Jurkat, Clone E6-1 (cell line): Measurements from ENCODE around the gene SS18L1. TPM values are rescaled to one million over a fixed set of nuclear protein-coding genes. Genes with fewer than 3 reads are reported as not detected.
"Not testable (repeated sequence)": the region's sequence is repeated elsewhere in the genome, so short reads cannot be mapped to it uniquely, and the experiment has no call there.

Source experiments
- DNase-seq: peaks from one replicate; pipeline ENCODE4 v3.0.0-alpha.2; 2011; ENCODE audit warnings: low read depth, low spot score
- H3K4me3 ChIP-seq: 2 replicates; pipeline ENCODE4 v1.5.1; 2011; ENCODE audit warnings: mild to moderate bottlenecking, low read length, control low read depth, moderate library complexity
- polyA plus RNA-seq: library from polyadenylated mRNA; unstranded; fragments of >200 nt; gene quantifications from one replicate; pipeline ENCODE4 v1.2.1, GENCODE V29; 2012; ENCODE audit warnings: missing spikeins; ENCODE audit not compliant: insufficient read length, insufficient read depth

Gene SS18L1, protein sequence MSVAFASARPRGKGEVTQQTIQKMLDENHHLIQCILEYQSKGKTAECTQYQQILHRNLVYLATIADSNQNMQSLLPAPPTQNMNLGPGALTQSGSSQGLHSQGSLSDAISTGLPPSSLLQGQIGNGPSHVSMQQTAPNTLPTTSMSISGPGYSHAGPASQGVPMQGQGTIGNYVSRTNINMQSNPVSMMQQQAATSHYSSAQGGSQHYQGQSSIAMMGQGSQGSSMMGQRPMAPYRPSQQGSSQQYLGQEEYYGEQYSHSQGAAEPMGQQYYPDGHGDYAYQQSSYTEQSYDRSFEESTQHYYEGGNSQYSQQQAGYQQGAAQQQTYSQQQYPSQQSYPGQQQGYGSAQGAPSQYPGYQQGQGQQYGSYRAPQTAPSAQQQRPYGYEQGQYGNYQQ
- 17.1 TPM for polyA plus RNA-seq

DNA sequence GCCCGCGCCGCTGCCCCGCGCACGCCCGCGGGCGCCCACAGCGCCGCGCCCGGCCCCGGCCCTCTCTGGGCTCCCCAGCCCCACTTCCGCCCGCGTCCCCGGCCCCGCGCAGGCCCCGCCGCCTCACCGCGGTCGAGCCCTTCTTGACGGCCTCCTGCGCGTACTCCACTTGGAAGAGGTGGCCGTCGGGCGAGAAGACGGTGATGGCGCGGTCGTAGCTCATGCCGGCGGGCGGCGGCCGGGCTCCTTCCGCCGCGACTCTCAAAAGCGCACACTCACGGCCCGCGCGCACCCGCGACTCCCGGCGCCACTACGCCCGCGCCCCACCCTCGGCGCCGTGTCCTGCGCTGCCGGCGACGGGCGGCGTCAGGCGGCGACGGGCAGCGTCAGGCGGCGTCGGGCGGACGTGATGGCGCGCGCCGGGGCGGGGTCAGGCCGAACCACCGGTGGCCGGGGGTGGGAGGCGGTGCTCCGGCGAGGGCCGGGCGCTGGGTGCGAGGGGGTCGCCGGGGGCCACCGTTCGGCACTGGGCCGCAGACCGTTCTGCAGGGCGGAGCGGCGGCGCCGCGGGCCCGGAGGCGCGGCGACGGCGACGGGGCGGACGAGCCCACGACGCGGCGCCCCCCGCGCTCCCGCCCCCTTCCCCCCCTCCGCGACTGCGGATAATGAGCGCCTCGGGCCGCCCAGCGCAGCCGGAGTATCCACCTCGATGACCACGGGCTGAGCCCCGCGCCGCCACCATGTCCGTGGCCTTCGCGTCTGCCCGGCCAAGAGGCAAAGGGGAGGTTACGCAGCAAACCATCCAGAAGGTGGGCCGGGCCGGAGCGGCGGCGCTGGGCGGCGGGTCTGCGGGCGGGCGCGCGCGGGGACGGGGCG, at the start of gene SS18L1, which contains the start of gene PSMA7:
Gene SS18L1 (plus strand): TSS at position 689 of the 876 bp plus-strand sequence. CDS start 52 bp downstream, at position 741.
Gene PSMA7 (minus strand): TSS at position 314 of the 876 bp plus-strand sequence. CDS start 91 bp downstream, at position 223.
- peak within 1 kb of the TSS; percentile 78 for H3K4me3 ChIP-seq
- peak; percentile 64 for DNase-seq

GRCh38 chr20:62096421-62097380, 46.9 kb upstream of the SS18L1 start:
- no peak overlapping the region for H3K4me3 ChIP-seq
- no peak for DNase-seq

DNA sequence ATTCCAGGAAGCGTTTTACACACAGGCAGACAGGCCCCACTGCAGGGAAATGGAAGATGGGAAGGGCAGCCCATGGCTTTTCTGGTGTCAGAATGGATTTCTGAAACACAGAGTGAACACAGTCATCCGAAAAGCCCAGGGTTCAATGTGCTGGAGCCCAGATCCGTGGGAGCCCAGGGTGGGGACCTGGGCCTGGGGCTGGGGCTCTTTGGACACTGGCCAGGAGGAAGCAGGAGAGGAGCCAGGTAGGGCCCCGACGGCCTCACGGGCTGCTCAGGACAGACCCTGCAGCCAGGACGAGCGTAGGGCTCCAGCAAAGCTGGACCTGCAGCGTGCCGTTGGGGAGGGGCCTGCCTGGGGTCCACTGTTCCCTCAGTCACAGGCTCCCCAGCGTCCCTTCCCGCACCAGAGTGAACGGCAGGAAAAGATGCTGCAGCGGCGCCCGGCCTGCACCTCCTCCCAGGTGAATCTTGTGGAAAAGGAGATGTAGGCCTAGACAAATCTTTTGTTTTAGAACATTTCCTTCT, 45.6 kb upstream of the SS18L1 start:
- no peak for DNase-seq

GRCh38 chr20:62101078-62101477, 42.5 kb upstream of the SS18L1 start:
- DNase-seq = no peak
- no peak overlapping the region for H3K4me3 ChIP-seq

More for the DNA sequence above, 45.6 kb upstream of the SS18L1 start:
- no peak overlapping the region for H3K4me3 ChIP-seq

- DNase-seq = no peak
- H3K4me3 ChIP-seq = no peak overlapping the region
Observed at GRCh38 chr20:62103508-62104233, 39.9 kb upstream of the SS18L1 start.

DNA sequence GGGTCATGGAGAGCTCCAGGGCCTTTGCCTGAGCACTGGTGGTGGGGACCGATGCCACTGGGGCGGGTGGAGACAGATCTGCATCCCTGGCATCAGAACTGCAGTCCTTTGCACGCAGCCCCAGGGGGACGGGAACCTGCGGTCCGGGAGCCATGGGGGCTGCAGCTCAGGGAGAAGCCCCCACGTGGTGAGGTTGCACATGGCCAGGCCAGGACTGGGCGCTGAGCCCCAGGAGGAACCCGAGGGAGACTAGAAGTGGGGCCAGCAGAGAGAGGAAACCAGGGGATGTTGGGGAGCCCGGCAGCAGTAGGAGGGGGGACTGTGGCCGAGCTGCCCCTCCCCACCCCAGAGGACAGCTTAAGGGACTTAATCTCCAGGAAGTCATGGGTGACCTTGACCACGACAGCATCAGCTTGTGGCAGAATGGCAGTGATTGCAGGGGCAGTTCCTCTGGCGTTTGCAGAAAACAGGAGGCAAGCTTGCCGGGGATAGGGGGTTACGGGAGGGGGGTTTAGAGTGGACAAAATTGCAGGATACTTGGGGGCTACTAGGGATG, 39.3 kb upstream of the SS18L1 start:
- no peak for DNase-seq

GRCh38 chr20:62104791-62105345, 38.7 kb upstream of the SS18L1 start:
- DNase-seq = no peak
- no peak overlapping the region for H3K4me3 ChIP-seq

More for the DNA sequence above, 39.3 kb upstream of the SS18L1 start:
- no peak overlapping the region for H3K4me3 ChIP-seq

DNA sequence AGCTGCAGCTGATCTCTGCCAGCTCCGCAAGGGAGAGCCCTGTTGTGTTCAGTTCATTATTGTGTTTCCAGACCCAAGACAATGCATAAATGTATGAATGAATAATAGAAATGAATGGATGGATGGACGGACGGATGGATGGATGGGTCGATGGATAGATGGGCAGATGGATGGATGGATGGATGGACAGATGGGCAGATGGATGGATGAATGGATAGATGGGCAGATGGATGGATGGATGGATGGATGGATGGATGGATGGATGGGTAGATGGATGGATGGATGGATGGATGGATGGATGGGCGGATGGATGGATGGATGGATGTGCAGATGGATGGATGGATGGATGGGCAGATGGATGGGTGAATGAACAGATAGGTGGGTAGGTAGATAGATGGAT, 38.0 kb upstream of the SS18L1 start:
- DNase-seq = no peak
- H3K4me3 ChIP-seq = no peak overlapping the region

GRCh38 chr20:62111148-62111547, 32.4 kb upstream of the SS18L1 start:
- H3K4me3 ChIP-seq = no peak overlapping the region
- DNase-seq = no peak

- H3K4me3 ChIP-seq = no peak overlapping the region
- DNase-seq = no peak
Observed at GRCh38 chr20:62112368-62112767, 31.2 kb upstream of the SS18L1 start.

- H3K4me3 ChIP-seq = no peak overlapping the region
- no peak for DNase-seq
Observed at GRCh38 chr20:62114894-62115293, 28.7 kb upstream of the SS18L1 start.

DNA sequence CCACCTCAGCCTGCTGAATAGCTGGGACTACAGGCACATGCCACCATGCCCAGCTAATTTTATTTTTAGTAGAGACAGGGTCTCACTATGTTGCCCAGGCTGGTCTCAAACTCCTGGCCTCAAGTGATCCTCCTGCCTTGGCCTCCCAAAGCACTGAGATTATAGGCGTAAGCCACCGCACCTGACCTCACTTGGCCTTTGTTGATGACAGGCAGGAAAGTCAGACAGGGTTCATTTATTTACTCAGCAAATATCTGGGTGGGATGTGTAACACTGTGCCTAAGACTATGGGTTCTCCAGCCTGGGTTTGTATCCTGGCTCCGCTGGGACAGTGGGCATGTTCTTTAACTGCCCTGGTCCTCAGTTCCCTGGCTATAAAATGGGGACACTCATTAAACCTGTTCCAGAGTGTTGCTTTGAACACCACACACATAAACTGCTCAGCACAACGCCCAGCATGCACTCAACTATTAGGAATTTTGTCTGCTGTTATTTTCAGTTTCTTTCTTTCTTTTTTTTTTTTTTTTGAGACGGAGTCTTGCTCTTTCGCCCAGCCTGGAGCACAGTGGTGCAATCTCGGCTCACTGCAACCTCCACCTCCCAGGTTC, 27.7 kb upstream of the SS18L1 start:
- not testable (repeated sequence) for DNase-seq, H3K4me3 ChIP-seq

GRCh38 chr20:62116558-62117361, 26.8 kb upstream of the SS18L1 start:
- DNase-seq = no peak
- H3K4me3 ChIP-seq = no peak overlapping the region

DNA sequence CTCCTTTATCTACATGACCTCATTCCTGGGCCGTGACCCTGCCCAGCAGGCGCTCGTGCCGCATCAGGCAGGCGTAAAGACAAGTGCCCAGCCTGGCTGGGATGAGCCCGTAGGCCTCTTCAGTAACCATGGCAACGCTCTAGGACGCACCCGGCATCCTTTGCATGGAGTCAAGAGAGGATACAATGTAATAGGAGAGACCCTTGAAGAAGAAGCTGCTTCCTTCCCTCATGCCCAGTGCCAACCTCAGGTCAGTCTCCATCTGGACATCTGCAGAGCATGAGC, 26.3 kb upstream of the SS18L1 start:
- H3K4me3 ChIP-seq = peak overlapping the region; percentile 21
- DNase-seq = no peak

DNA sequence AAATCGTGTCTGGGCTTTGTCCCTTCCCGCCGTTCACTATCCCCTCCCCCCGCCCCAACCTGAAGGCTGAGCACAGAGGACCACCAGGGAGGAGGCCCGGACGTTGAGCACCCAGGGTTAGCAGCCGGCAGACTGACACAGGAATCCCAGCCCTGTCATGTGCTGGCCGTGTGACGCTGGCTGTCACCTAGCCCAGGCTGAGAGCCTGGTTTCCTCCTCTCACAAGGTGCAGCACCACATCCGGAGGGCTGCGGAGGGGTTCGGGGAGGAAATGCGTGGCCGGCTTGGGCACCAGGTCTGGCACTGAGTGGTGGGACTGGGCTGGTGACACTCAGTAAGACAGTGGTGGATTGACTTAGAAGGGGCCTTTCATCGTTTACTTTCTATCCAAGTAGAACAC, 25.9 kb upstream of the SS18L1 start:
- peak; percentile 91 for DNase-seq
- peak overlapping the region; percentile 21 for H3K4me3 ChIP-seq
